Measurements from ENCODE around the gene HPGDS. TPM values are rescaled to one million over a fixed set of nuclear protein-coding genes. Genes with fewer than 3 reads are reported as not detected.

HPGDS gene
- total and polyA plus RNA-seq, 10 of the 15 experiments (the other 5 are each of a cell fraction or from before 2014, with no cell fraction given): not detected

GRCh38 chr4:94274912-94275311 is 67.7 kb downstream of the HPGDS start (continued):
- TF ChIP-seq CUX1 (IDR thresholded peaks at IDR 0.05; ENCODE audit: insufficient replicate concordance, low read depth, low read length): no peak

- DNase-seq (ENCODE audit: low read depth, low spot score) (no peak), FAIRE-seq (no peak), ATAC-seq (no peak)
- CTCF ChIA-PET: no interaction called here
- Histone ChIP-seq H3K4me2 (ENCODE audit: control insufficient read depth, insufficient read depth) (no peak overlapping the region), H3K27me3 (replicated peaks in 1 of 2; ENCODE audit: control insufficient read depth in 2 of 2, insufficient read depth in 2 of 2, low read length in 1 of 2) (no peaks in the 10 kb centered on the region), H3K79me2 (ENCODE audit: control insufficient read depth, insufficient read depth, low read length) (no peaks in the 10 kb centered on the region), H3K9me3 (replicated peaks; ENCODE audit: control insufficient read depth, insufficient read depth, low read length) (no peaks in the 10 kb centered on the region), H2AFZ (ENCODE audit: control insufficient read depth, low read depth, low read length) (no peak overlapping the region), H4K20me1 (ENCODE audit: control insufficient read depth, insufficient read depth) (no peaks in the 10 kb centered on the region), H3K27ac (ENCODE audit: control insufficient read depth, insufficient read depth) (no peak overlapping the region), H3K4me3 (no peak overlapping the region), H3K36me3 (ENCODE audit: control insufficient read depth in 2 of 2, insufficient read depth in 2 of 2, low read length in 1 of 2) (peaks cover 0 to 11% of the 10 kb centered on the region in 2 experiments; a peak in 1 of 4 replicates), H3K4me1 (ENCODE audit: control insufficient read depth, insufficient read depth, low read length) (no peaks in the 10 kb centered on the region), H3K9ac (ENCODE audit: control insufficient read depth, insufficient read depth, low read length) (no peak overlapping the region)
- SMC1A ChIA-PET (ENCODE audit: uncharacterized antibody, unreplicated experiment): interaction anchor here (1.1 kb wide), 1 partner anchor 252 kb away, joined by 3 read pairs; no protein-coding TSS in a partner anchor
- POLR2A ChIA-PET: no interaction called here
- TF ChIP-seq BCL3 (IDR thresholded peaks at IDR 0.05; ENCODE audit: borderline replicate concordance, insufficient read depth, low read depth, low read length, poor library complexity, severe bottlenecking) (no peak), NKRF (conservative IDR thresholded peaks at IDR 0.05) (no peak), ATF3 (IDR thresholded peaks at IDR 0.05; ENCODE audit: borderline replicate concordance, extremely low read depth, low read depth, low read length) (no peak), KAT2A (conservative IDR thresholded peaks at IDR 0.05; ENCODE audit: control insufficient read depth, low read depth, low read length) (no peak), ASH2L (IDR thresholded peaks at IDR 0.05; ENCODE audit: borderline replicate concordance, low read depth) (no peak), BRCA1 (IDR thresholded peaks at IDR 0.05; ENCODE audit: low read depth, low read length) (no peak), RB1 (IDR thresholded peaks at IDR 0.05; ENCODE audit: borderline replicate concordance) (no peak), PML (IDR thresholded peaks at IDR 0.05; ENCODE audit: low read length) (no peak), ZNF622 (IDR thresholded peaks at IDR 0.05) (no peak), POLR2AphosphoS2 (IDR thresholded peaks at IDR 0.05; ENCODE audit: low read depth, low read length) (no peak)
- in situ Hi-C loops (cut with MboI) (no loop called here), intact Hi-C loops (cut with micrococcal nuclease; ENCODE audit: unreplicated experiment) (no loop called here)
- RAD21 ChIA-PET (ENCODE audit: unreplicated experiment): no interaction called here
- BruUV-seq (replicated peaks): no TSS peak
- WGBS (ENCODE audit: insufficient coverage, insufficient replicate concordance, low lambda C conversion rate, missing lambda C conversion rate): 50% methylated on average over 2 of the region's 2 CpGs
Observed at GRCh38 chr4:94271248-94271647, 71.4 kb downstream of the HPGDS start.
